ENCODE measurements around the gene MAP3K15.
"Not testable (repeated sequence)": the region's sequence is repeated elsewhere in the genome, so short reads cannot be mapped to it uniquely, and the experiment has no call there.

The MAP3K15 gene

DNA sequence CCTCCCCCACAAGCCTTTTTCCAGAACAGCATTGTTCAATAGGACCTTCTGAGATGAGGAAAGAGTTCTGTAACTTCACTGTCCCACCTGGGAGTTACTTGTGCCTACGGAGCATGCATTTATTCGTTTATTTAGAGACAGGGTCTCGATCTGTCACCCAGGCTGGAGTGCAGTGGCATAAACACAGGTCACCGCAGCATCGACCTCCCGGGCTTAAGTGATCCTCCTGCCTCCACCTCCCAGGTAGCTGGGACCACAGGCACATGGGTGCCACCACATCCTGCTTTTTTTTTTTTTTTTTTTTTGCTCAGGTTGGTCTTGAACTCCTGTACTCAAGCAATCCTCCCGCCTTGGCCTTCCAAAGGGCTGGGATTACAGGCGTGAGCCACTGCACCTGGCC lies 2.9 kb downstream of the MAP3K15 start:
- Histone ChIP-seq H3K4me1 (ENCODE audit: insufficient read depth, insufficient read length) (no peaks in the 10 kb centered on the region), H3K9ac (ENCODE audit: insufficient read length, low read depth) (no peak overlapping the region), H3K4me3 (ENCODE audit: insufficient read length, low read depth) (no peak overlapping the region), H3K9me3 (ENCODE audit: insufficient read depth, low read length) (no peaks in the 10 kb centered on the region), H3K27me3 (ENCODE audit: insufficient read depth, insufficient read length) (peaks cover 11% of the 10 kb centered on the region), H3K36me3 (ENCODE audit: insufficient read depth, insufficient read length, low read length) (no peaks in the 10 kb centered on the region)
- no peak for TF ChIP-seq ZNF274 (IDR thresholded peaks at IDR 0.05; ENCODE audit: low read depth, low read length)
- TF ChIP-seq YY1 (IDR thresholded peaks at IDR 0.05; ENCODE audit: insufficient read depth, insufficient read length), result no peak
- no peak for TF ChIP-seq SUZ12 (IDR thresholded peaks at IDR 0.05; ENCODE audit: extremely low read depth, insufficient read depth, insufficient read length)
- no peak for DNase-seq (ENCODE audit: low read depth, low spot score)

GRCh38 chrX:19511796-19512195 lies 3.5 kb downstream of the MAP3K15 start:
- H3K27me3 ChIP-seq (ENCODE audit: insufficient read depth, insufficient read length), result not testable (repeated sequence)

GRCh38 chrX:19496711-19497110 lies 18.6 kb downstream of the MAP3K15 start:
- TF ChIP-seq ZNF274 (IDR thresholded peaks at IDR 0.05; ENCODE audit: low read depth, low read length), result no peak
- no peak for TF ChIP-seq SUZ12 (IDR thresholded peaks at IDR 0.05; ENCODE audit: extremely low read depth, insufficient read depth, insufficient read length)
- TF ChIP-seq YY1 (IDR thresholded peaks at IDR 0.05; ENCODE audit: insufficient read depth, insufficient read length), result no peak
- no peak for DNase-seq (ENCODE audit: low read depth, low spot score)
- Histone ChIP-seq H3K36me3 (ENCODE audit: insufficient read depth, insufficient read length, low read length) (no peaks in the 10 kb centered on the region), H3K4me1 (ENCODE audit: insufficient read depth, insufficient read length) (peaks cover 2% of the 10 kb centered on the region), H3K27me3 (ENCODE audit: insufficient read depth, insufficient read length) (no peaks in the 10 kb centered on the region), H3K4me3 (ENCODE audit: insufficient read length, low read depth) (no peak overlapping the region), H3K9me3 (ENCODE audit: insufficient read depth, low read length) (peaks cover 7% of the 10 kb centered on the region; the same call in 1 of the 2 replicates), H3K9ac (ENCODE audit: insufficient read length, low read depth) (no peak overlapping the region)

More at GRCh38 chrX:19511796-19512195, 3.5 kb downstream of the MAP3K15 start:
- H3K9me3 ChIP-seq (ENCODE audit: insufficient read depth, low read length); H3K36me3 ChIP-seq (ENCODE audit: insufficient read depth, insufficient read length, low read length); DNase-seq (ENCODE audit: low read depth, low spot score); H3K9ac ChIP-seq (ENCODE audit: insufficient read length, low read depth); H3K4me1 ChIP-seq (ENCODE audit: insufficient read depth, insufficient read length); H3K4me3 ChIP-seq (ENCODE audit: insufficient read length, low read depth): not testable (repeated sequence)

DNA sequence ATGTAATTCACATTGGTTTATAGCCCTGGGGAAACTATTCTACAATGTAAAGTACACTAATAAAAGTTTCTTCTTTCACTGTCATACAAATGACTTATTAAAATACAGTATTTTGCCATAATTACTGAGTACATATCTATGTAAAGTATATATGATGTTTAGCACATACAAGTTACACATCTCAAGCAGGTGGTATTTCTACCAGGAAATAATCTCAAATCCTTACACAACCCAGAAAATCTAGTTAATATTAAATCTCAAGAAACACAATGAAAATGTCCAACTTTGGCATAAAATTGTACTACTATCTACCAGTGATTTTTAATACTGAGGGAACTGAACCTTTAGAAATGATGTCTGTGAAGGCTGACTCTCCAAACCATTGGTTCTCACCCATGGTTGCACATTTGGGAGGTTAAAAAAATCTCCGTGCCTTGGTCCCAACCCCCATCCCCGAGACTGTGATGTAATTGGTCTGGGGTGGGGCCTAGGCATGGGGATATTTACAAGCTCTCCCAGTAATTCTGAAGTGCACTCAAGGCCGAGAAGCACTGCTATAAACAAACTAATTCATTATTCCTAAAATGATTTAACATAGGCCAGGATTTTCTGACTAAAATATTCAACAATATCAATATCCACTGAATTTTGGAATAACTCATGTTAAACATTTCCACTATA lies 27.6 kb downstream of the MAP3K15 start:
- no peak for TF ChIP-seq ZNF274 (IDR thresholded peaks at IDR 0.05; ENCODE audit: low read depth, low read length)
- TF ChIP-seq YY1 (IDR thresholded peaks at IDR 0.05; ENCODE audit: insufficient read depth, insufficient read length), result no peak
- TF ChIP-seq SUZ12 (IDR thresholded peaks at IDR 0.05; ENCODE audit: extremely low read depth, insufficient read depth, insufficient read length), result no peak
- no peak for DNase-seq (ENCODE audit: low read depth, low spot score)
- no peak overlapping the region for H3K9ac ChIP-seq (ENCODE audit: insufficient read length, low read depth)
- H3K27me3 ChIP-seq (ENCODE audit: insufficient read depth, insufficient read length), result no peaks in the 10 kb centered on the region
- no peaks in the 10 kb centered on the region for H3K4me1 ChIP-seq (ENCODE audit: insufficient read depth, insufficient read length)
- H3K9me3 ChIP-seq (ENCODE audit: insufficient read depth, low read length), result no peaks in the 10 kb centered on the region
- H3K4me3 ChIP-seq (ENCODE audit: insufficient read length, low read depth), result no peak overlapping the region
- H3K36me3 ChIP-seq (ENCODE audit: insufficient read depth, insufficient read length, low read length), result no peaks in the 10 kb centered on the region

DNA sequence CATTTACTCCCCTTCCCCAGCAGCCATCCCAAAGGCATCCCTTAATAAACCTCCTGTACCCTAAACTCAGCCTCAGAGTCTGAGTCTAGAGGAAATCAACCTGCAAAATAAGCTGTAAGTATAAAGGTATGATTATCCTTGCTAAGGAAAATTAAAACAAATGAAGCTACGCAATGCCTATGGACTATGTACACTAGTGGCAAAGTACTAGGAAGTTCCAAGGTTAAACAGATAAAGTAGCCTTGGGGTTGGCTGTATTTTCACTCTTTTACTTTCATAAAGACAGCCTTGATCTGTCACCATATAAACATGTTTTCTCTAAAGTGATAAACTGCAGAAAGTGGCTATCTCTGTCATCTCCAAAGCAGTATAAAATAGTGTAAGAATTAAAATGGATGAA lies 35.9 kb downstream of the MAP3K15 start:
- Histone ChIP-seq H3K9ac (ENCODE audit: insufficient read length, low read depth) (no peak overlapping the region), H3K4me1 (ENCODE audit: insufficient read depth, insufficient read length) (no peaks in the 10 kb centered on the region), H3K9me3 (ENCODE audit: insufficient read depth, low read length) (no peaks in the 10 kb centered on the region), H3K4me3 (ENCODE audit: insufficient read length, low read depth) (no peak overlapping the region), H3K27me3 (ENCODE audit: insufficient read depth, insufficient read length) (no peaks in the 10 kb centered on the region), H3K36me3 (ENCODE audit: insufficient read depth, insufficient read length, low read length) (no peaks in the 10 kb centered on the region)
- DNase-seq (ENCODE audit: low read depth, low spot score), result no peak
- TF ChIP-seq SUZ12 (IDR thresholded peaks at IDR 0.05; ENCODE audit: extremely low read depth, insufficient read depth, insufficient read length) (no peak), ZNF274 (IDR thresholded peaks at IDR 0.05; ENCODE audit: low read depth, low read length) (no peak), YY1 (IDR thresholded peaks at IDR 0.05; ENCODE audit: insufficient read depth, insufficient read length) (no peak)

- H3K9ac ChIP-seq (ENCODE audit: insufficient read length, low read depth); H3K27me3 ChIP-seq (ENCODE audit: insufficient read depth, insufficient read length); DNase-seq (ENCODE audit: low read depth, low spot score); H3K36me3 ChIP-seq (ENCODE audit: insufficient read depth, insufficient read length, low read length); H3K4me1 ChIP-seq (ENCODE audit: insufficient read depth, insufficient read length); H3K9me3 ChIP-seq (ENCODE audit: insufficient read depth, low read length); H3K4me3 ChIP-seq (ENCODE audit: insufficient read length, low read depth): not testable (repeated sequence)
These were observed 46.9 kb downstream of the MAP3K15 start for GRCh38 chrX:19468383-19468782.

DNA sequence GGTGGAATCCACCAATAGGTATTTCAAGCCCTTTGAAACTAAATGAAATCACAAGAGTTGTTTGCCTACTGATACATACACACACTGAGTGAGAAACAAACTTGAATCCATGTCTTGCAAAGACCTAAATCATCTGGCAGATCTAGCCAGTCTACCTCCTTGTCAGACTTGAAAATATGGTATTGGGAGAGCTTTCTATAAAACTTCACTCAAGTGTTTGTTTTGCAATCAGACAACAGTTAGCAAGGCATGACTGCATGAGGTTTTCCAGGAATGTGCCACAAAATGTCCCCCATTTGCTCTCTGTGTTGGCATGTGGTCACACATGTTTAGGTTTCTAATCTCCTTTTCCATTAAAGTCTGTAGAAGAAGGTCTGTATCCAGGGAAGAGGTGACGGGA lies 52.4 kb downstream of the MAP3K15 start:
- H3K4me3 ChIP-seq (ENCODE audit: insufficient read length, low read depth), result no peak overlapping the region
- no peaks in the 10 kb centered on the region for H3K27me3 ChIP-seq (ENCODE audit: insufficient read depth, insufficient read length)
- H3K4me1 ChIP-seq (ENCODE audit: insufficient read depth, insufficient read length), result no peaks in the 10 kb centered on the region
- no peak for TF ChIP-seq YY1 (IDR thresholded peaks at IDR 0.05; ENCODE audit: insufficient read depth, insufficient read length)
- no peak for TF ChIP-seq SUZ12 (IDR thresholded peaks at IDR 0.05; ENCODE audit: extremely low read depth, insufficient read depth, insufficient read length)
- TF ChIP-seq ZNF274 (IDR thresholded peaks at IDR 0.05; ENCODE audit: low read depth, low read length), result no peak
- H3K36me3 ChIP-seq (ENCODE audit: insufficient read depth, insufficient read length, low read length), result peaks cover 3% of the 10 kb centered on the region
- no peak for DNase-seq (ENCODE audit: low read depth, low spot score)
- no peaks in the 10 kb centered on the region for H3K9me3 ChIP-seq (ENCODE audit: insufficient read depth, low read length)
- no peak overlapping the region for H3K9ac ChIP-seq (ENCODE audit: insufficient read length, low read depth)

DNA sequence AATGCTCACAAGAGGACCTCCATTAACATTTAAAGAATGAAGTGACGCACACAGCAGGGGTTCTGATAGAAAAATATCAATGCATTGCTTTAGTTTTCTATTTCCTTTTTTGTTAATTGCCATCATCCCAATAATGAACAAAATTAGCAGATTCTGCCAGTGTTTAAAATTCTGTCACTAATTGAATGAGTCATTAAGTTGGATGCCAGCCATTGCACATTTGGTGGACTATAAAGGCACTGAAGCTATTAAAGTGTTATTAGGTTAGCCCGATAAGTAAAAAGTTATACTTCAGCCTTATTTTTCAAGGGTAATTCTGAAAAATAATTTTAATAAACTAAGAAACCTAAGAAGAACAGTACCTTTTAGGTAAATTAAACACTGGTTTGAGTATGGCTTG lies 53.1 kb downstream of the MAP3K15 start:
- no peak for DNase-seq (ENCODE audit: low read depth, low spot score)
- Histone ChIP-seq H3K4me1 (ENCODE audit: insufficient read depth, insufficient read length) (no peaks in the 10 kb centered on the region), H3K9ac (ENCODE audit: insufficient read length, low read depth) (no peak overlapping the region), H3K27me3 (ENCODE audit: insufficient read depth, insufficient read length) (no peaks in the 10 kb centered on the region), H3K4me3 (ENCODE audit: insufficient read length, low read depth) (no peak overlapping the region), H3K9me3 (ENCODE audit: insufficient read depth, low read length) (no peaks in the 10 kb centered on the region), H3K36me3 (ENCODE audit: insufficient read depth, insufficient read length, low read length) (peaks cover 3% of the 10 kb centered on the region)
- TF ChIP-seq ZNF274 (IDR thresholded peaks at IDR 0.05; ENCODE audit: low read depth, low read length) (no peak), SUZ12 (IDR thresholded peaks at IDR 0.05; ENCODE audit: extremely low read depth, insufficient read depth, insufficient read length) (no peak), YY1 (IDR thresholded peaks at IDR 0.05; ENCODE audit: insufficient read depth, insufficient read length) (no peak)

All from NT2/D1 (cell line).